Ishikawa (cell line): ENCODE measurements around the gene PARD6G.

Experiments
- CEBPB ChIP-seq: IDR thresholded peaks from 2 replicates; pipeline ENCODE4 v1.6.1; 2012
- CREB1 ChIP-seq: IDR thresholded peaks from 2 replicates; pipeline ENCODE4 v1.6.1; 2012; ENCODE audit warnings: low read depth
- EGR1 ChIP-seq: IDR thresholded peaks from 2 replicates; pipeline ENCODE4 v1.6.1; 2012
- EP300 ChIP-seq: IDR thresholded peaks from 2 replicates; pipeline ENCODE4 v1.6.1; 2012; ENCODE audit warnings: borderline replicate concordance
- FOXM1 ChIP-seq: IDR thresholded peaks from 2 replicates; pipeline ENCODE4 v1.6.1; 2012; ENCODE audit warnings: low read depth, borderline replicate concordance
- NFIC ChIP-seq: IDR thresholded peaks from 2 replicates; pipeline ENCODE4 v1.6.1; 2012
- RAD21 ChIP-seq: IDR thresholded peaks from 2 replicates; pipeline ENCODE4 v1.6.1; 2012; ENCODE audit warnings: low read depth
- REST ChIP-seq: IDR thresholded peaks from 2 replicates; pipeline ENCODE4 v1.6.1; 2012; ENCODE audit warnings: low read depth, mild to moderate bottlenecking
- TAF1 ChIP-seq: IDR thresholded peaks from 2 replicates; pipeline ENCODE4 v1.6.1; 2012; ENCODE audit warnings: low read depth, mild to moderate bottlenecking
- TCF12 ChIP-seq: IDR thresholded peaks from 2 replicates; pipeline ENCODE4 v1.6.1; 2012; ENCODE audit warnings: low read depth
- TEAD4 ChIP-seq: IDR thresholded peaks from 2 replicates; pipeline ENCODE4 v1.6.1; 2012
- YY1 ChIP-seq: IDR thresholded peaks from 2 replicates; pipeline ENCODE4 v1.6.1; 2012; ENCODE audit warnings: low read depth
- ZBTB7A ChIP-seq: IDR thresholded peaks from 2 replicates; pipeline ENCODE4 v1.6.1; 2012; ENCODE audit warnings: low read depth
- TF ChIP-seq, protein P1 (sequence below): IDR thresholded peaks from 2 replicates; pipeline ENCODE4 v1.6.1; 2012
- TF ChIP-seq, protein P2 (sequence below): IDR thresholded peaks from 2 replicates; pipeline ENCODE4 v1.6.1; 2012

Gene PARD6G

DNA sequence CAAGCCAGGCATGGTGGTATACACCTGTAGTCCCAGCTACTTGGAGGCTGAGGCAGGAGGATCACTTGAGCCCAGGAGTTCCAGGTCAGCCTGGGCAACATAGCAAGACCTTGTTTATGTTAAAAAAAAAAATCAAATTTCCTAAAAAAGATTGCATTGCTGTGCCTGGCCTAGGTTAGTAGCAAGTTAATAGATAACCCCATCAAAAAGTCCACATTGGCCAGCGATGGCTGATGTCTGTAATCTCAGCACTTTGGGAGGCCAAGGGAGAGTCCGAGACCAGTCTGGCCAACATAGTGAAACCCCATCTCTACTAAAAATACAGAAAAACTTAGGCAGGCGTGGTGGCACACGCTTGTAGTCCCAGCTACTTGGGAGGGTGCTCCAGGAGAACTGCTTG is 38.7 kb downstream of the PARD6G start:
- TF ChIP-seq YY1 (no peak), EGR1 (no peak)

GRCh38 chr18:80205294-80205693 is 42.0 kb downstream of the PARD6G start:
- TF ChIP-seq YY1 (no peak), EP300 (no peak), CEBPB (no peak), NFIC (no peak), TEAD4 (no peak), CREB1 (no peak), REST (no peak), EGR1 (no peak), ZBTB7A (no peak), RAD21 (no peak), TAF1 (no peak), FOXM1 (no peak), TCF12 (no peak)
- TF ChIP-seq, protein P1, sequence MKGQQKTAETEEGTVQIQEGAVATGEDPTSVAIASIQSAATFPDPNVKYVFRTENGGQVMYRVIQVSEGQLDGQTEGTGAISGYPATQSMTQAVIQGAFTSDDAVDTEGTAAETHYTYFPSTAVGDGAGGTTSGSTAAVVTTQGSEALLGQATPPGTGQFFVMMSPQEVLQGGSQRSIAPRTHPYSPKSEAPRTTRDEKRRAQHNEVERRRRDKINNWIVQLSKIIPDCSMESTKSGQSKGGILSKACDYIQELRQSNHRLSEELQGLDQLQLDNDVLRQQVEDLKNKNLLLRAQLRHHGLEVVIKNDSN: no peak
- TF ChIP-seq, protein P2, sequence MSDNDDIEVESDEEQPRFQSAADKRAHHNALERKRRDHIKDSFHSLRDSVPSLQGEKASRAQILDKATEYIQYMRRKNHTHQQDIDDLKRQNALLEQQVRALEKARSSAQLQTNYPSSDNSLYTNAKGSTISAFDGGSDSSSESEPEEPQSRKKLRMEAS: no peak

DNA sequence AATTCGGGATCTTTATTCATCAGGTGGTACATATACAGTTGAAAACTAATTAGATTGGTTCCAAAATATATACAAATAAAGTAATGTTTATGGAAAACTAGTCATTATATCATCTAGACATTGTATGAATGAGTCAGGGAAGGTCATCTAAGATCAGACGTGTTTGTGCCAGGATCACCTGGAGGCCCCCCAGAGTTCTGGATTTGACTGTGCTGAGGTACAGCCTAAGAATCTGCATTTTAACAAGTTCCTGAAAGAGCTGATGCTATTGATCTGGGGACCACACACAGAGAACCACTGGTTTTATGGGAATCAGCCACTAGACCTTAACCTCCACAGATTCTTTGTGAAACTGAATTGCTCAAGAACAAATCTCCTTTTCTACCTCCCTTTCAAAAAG is 43.2 kb downstream of the PARD6G start:
- TF ChIP-seq TAF1 (no peak), RAD21 (no peak), EP300 (no peak), TCF12 (no peak), ZBTB7A (no peak), CEBPB (no peak), YY1 (no peak), FOXM1 (no peak), NFIC (no peak), REST (no peak), TEAD4 (no peak), CREB1 (no peak), EGR1 (no peak)
- TF ChIP-seq, protein P2: no peak
- TF ChIP-seq, protein P1: no peak

DNA sequence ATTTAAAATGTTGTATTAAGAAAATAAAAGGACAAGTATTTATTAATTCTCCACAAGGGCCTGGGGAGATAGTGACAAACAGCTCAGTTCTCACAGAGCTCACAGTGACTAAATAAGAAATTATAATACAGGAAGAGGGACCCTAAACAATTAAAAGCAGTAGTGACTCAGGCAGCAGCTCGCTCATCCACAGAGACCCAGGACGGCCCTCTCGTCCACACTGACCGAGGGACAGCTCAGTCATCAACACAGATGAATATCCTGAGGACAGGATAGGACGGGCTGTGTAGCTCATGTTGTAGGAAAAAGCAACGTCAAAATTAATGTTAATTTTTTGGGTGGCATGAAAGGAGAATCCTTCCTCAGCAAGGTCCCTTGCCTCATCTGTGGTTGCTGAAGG is 44.1 kb downstream of the PARD6G start:
- no peak for TF ChIP-seq TCF12
- TF ChIP-seq TAF1: no peak
- TF ChIP-seq RAD21: no peak
- TF ChIP-seq CEBPB: no peak
- TF ChIP-seq NFIC: no peak
- TF ChIP-seq FOXM1: no peak
- TF ChIP-seq CREB1: no peak
- no peak for TF ChIP-seq TEAD4
- no peak for TF ChIP-seq REST
- TF ChIP-seq, protein P1: no peak
- no peak for TF ChIP-seq EGR1
- no peak for TF ChIP-seq ZBTB7A
- TF ChIP-seq, protein P2: no peak
- TF ChIP-seq YY1: no peak
- TF ChIP-seq EP300: no peak
